ENCODE measurements around the gene CLIP2.
A peak's percentile ranks its signal among the peaks of the same experiment; 100 is the strongest.
"Not testable (repeated sequence)": the region's sequence is repeated elsewhere in the genome, so short reads cannot be mapped to it uniquely, and the experiment has no call there.

CLIP2 gene

DNA sequence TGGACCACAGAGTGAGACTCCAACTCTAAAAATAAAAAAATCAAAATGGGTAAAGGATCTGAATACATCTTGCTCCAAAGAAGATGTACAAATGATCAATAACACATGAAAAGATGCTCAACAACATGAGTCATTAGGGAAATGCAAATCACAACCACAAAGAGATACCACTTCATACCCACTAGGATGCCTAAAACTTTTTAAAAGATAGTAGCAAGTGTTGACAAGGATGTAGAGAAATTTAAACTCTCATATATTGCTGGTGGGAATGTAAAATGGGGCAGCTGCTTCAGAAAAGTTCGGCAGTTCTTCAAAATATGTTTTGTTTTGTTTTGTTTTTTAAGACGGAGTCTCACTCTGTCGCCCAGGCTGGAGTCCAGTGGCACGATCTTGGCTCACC is 118.8 kb downstream of the CLIP2 start:
- TF ChIP-seq, protein P1, sequence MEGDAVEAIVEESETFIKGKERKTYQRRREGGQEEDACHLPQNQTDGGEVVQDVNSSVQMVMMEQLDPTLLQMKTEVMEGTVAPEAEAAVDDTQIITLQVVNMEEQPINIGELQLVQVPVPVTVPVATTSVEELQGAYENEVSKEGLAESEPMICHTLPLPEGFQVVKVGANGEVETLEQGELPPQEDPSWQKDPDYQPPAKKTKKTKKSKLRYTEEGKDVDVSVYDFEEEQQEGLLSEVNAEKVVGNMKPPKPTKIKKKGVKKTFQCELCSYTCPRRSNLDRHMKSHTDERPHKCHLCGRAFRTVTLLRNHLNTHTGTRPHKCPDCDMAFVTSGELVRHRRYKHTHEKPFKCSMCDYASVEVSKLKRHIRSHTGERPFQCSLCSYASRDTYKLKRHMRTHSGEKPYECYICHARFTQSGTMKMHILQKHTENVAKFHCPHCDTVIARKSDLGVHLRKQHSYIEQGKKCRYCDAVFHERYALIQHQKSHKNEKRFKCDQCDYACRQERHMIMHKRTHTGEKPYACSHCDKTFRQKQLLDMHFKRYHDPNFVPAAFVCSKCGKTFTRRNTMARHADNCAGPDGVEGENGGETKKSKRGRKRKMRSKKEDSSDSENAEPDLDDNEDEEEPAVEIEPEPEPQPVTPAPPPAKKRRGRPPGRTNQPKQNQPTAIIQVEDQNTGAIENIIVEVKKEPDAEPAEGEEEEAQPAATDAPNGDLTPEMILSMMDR (IDR thresholded peaks at IDR 0.05; ENCODE audit: borderline replicate concordance, insufficient read depth, low read depth, low read length), result no peak
- no peak overlapping the region for H3K4me3 ChIP-seq (ENCODE audit: low read depth, low read length)

DNA sequence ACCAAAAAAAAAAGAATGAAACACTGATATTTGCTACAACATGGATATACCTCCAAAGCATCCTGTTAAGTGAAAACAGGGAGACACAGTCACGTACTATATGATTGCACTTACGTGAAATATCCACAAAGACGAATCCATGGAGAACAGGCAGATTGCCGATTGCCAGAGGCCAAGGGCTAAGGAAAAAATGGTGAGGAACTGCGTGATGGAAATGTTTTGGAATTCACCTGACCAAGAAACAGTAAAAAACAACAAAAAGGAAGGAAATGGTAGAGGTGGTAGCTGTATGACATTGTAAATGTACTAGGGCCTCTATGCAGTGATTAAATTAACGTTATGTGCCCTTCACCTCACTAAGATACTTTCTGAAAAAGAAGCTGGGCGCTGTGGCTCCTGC is 120.4 kb downstream of the CLIP2 start:
- no peak overlapping the region for H3K4me3 ChIP-seq (ENCODE audit: low read depth, low read length)
- TF ChIP-seq, protein P1 (IDR thresholded peaks at IDR 0.05; ENCODE audit: borderline replicate concordance, insufficient read depth, low read depth, low read length), result no peak

DNA sequence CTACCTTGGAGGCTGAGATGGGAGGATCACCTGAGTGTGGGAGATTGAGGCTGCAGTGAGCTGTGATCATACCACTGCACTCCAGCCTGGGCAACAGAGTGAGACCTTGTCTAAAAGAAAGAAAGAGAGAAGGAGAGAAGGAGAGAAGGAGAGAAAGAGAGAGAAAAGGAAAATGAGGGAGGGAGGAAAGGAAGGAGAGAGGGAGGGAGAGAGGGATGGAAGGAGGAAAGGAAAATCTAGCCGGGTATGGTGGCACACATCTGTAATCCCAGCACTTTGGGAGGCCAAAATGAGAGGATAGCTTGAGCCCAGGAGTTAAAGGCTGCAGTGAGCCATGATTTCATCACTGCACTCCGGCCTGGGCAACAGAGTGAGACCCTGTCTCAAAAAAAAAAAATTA is 121.6 kb downstream of the CLIP2 start:
- TF ChIP-seq, protein P1 (IDR thresholded peaks at IDR 0.05; ENCODE audit: borderline replicate concordance, insufficient read depth, low read depth, low read length), result no peak
- no peak overlapping the region for H3K4me3 ChIP-seq (ENCODE audit: low read depth, low read length)

DNA sequence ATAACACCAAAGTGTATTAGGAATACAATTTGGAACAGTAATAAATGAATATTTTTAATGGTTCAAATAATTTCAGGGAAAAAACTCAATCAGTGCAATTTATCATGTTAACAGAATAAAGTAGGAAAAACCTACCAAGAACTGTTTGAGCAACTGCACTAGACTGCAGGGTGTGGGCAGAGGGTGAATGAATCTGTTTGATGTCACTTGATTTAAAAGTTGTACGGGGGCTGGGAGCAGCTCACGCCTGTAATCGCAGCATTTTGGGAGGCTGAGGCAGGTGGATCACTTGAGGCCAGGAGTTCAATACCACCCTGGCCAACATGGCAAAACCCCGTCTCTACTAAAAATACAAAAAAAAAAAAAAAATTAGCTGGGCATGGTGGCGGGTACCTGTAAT is 122.4 kb downstream of the CLIP2 start:
- H3K4me3 ChIP-seq (ENCODE audit: low read depth, low read length), result not testable (repeated sequence)

DNA sequence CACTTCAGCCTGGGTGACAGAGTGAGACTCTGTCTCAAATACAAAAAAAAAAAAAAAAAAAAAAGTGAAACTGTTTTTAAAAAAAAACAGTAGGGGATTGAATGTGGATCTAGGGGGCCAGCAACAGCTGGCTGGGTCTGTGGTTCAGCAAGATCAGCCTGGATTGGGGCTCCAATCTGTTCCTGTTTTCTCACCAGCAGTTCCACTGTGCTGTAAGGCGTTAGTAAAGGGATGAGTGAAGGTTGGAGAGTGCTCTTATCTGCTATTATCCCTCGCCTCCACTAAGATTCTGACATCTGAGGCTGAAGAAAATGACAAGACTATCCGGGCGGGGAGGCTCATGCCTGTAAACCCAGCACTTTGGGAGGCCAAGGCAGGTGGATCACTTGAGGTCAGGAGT is 122.8 kb downstream of the CLIP2 start:
- TF ChIP-seq, protein P1 (IDR thresholded peaks at IDR 0.05; ENCODE audit: borderline replicate concordance, insufficient read depth, low read depth, low read length), result no peak
- no peak overlapping the region for H3K4me3 ChIP-seq (ENCODE audit: low read depth, low read length)

DNA sequence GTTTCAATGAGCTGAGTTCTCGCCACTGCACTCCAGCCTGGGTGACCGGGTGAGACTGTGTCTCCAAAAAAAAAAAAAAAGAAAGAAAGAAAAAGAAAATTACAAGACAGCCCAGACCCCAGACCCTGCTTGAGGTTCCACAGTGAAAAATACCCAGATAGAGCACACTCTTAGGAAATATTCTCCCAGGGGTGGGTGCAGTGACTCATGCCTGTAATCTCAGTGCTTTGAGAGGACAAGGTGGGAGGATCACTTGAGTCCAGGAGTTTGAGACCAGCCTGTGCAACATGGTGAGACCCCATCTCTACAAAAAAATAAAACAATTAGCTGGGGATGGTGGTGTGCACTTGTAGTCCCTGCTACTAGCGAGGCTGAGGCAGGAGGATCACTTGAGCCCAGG is 123.4 kb downstream of the CLIP2 start:
- no peak overlapping the region for H3K4me3 ChIP-seq (ENCODE audit: low read depth, low read length)
- TF ChIP-seq, protein P1 (IDR thresholded peaks at IDR 0.05; ENCODE audit: borderline replicate concordance, insufficient read depth, low read depth, low read length), result no peak

DNA sequence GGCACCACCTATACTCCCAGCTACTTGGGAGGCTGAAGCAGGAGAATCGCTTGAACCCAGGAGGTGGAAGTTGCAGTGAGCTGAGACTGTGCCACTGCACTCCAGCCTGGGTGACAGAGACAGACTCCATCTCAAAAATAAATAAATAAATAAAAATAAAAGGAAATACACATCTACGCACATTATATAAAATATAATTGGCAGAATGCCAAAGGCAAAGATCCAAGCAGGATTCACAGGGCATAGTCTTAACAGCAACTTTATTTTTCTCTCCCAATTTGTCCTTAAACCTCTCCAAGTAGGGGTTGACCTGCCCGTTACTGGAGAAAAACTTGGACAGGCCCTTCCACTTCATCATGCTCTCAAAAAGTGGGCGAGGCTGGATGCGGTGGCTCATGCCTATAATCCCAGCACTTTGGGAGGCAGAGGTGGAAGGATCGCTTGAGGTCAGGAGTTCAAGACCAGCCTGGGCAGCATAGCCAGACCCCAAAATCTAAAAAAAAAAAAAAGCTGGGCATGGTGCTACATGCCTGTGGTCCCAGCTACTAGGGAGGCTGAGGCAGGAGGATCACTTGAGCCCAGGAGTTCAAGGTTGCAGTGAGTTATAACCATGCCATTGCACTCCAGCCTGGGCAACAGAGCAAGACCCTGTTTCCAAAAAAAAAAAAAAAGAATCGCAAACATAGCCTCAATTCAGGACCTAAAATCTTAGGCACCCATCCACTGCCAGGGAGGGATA is 125.6 kb downstream of the CLIP2 start:
- not testable (repeated sequence) for H3K4me3 ChIP-seq (ENCODE audit: low read depth, low read length)

DNA sequence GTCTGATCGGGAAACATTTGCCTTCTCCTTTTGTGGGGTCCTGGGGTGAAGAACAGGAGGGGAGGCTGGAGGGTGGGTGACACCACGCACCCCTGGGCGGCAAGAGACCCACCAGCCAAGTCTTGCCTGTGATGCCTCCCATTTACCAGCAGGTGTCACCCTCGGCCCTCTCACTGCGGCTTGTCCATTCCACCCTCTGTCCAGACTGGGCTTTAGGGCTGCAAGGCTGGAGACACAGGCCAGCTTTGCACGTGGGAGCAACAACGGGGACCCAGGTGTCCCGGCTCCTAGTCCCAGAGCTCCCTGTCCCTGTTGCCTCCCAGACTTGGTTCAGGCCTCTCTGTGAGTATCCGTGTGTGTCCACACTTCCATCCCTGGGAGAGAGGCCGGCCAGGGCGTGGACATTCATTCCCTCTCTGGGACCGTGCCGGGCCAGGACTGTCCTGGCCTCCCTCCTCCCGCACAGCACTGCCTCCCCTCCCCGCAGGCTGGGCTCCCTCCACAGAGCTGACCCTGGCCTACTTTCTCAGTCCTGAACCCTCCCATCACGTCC is 128.3 kb downstream of the CLIP2 start:
- TF ChIP-seq, protein P1 (IDR thresholded peaks at IDR 0.05; ENCODE audit: borderline replicate concordance, insufficient read depth, low read depth, low read length), result peak; percentile 98
- H3K4me3 ChIP-seq (ENCODE audit: low read depth, low read length), result no peak overlapping the region
